ENCODE data around the gene TWIST2.

DNA sequence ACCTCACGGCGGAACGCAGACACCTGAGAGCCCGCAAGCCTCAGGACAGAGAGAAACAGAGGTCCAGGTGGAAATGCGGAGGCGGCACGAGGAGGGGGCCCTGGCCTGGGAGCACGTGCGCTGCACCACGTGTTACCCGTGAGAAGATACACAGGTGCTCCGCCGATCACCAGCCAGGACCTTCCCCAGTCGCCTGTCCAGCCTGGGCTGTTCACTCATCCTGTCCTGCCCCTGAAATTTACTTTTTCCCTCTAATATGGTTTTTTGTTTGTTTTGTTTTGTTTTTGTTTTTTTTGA, 44.3 kb downstream of the TWIST2 start:
- TF ChIP-seq, protein P1, sequence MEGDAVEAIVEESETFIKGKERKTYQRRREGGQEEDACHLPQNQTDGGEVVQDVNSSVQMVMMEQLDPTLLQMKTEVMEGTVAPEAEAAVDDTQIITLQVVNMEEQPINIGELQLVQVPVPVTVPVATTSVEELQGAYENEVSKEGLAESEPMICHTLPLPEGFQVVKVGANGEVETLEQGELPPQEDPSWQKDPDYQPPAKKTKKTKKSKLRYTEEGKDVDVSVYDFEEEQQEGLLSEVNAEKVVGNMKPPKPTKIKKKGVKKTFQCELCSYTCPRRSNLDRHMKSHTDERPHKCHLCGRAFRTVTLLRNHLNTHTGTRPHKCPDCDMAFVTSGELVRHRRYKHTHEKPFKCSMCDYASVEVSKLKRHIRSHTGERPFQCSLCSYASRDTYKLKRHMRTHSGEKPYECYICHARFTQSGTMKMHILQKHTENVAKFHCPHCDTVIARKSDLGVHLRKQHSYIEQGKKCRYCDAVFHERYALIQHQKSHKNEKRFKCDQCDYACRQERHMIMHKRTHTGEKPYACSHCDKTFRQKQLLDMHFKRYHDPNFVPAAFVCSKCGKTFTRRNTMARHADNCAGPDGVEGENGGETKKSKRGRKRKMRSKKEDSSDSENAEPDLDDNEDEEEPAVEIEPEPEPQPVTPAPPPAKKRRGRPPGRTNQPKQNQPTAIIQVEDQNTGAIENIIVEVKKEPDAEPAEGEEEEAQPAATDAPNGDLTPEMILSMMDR (IDR thresholded peaks at IDR 0.05): no peak
- TF ChIP-seq EP300 (IDR thresholded peaks at IDR 0.05) (no peak), POLR2A (IDR thresholded peaks at IDR 0.05) (no peak)
